ENCODE data around the gene SLC18A2. TPM values are rescaled to one million over a fixed set of nuclear protein-coding genes. Genes with fewer than 3 reads are reported as not detected.

The SLC18A2 gene
- total and polyA plus RNA-seq, 2 donors (not counting 3 experiments of a cell fraction or from before 2014, with no cell fraction given) = not detected

- Histone ChIP-seq H4K20me1 (replicated peaks; ENCODE audit: control insufficient read depth, extremely low read depth, insufficient read depth, low read length) (no peaks in the 10 kb centered on the region), H3K4me3 (replicated peaks in 1 of 3; ENCODE audit: insufficient read depth in 1 of 3, low read depth in 1 of 3, low read length in 3 of 3) (no peak overlapping the region), H3K4me1 (ENCODE audit: control insufficient read depth, extremely low read depth, insufficient read depth, low read length) (no peaks in the 10 kb centered on the region), H3K27ac (ENCODE audit: insufficient read depth, low read depth, low read length) (no peak overlapping the region), H3K9me3 (replicated peaks; ENCODE audit: control insufficient read depth, insufficient read depth, low read length) (no peaks in the 10 kb centered on the region), H3K36me3 (ENCODE audit: control insufficient read depth in 2 of 2, extremely low read depth in 1 of 2, insufficient read depth in 2 of 2, low read length in 2 of 2) (no peaks in the 10 kb centered on the region), H3K9ac (replicated peaks; ENCODE audit: extremely low read depth, insufficient read depth, low read length) (no peak overlapping the region), H3K4me2 (ENCODE audit: insufficient read depth, low read length) (no peak overlapping the region), H3K79me2 (ENCODE audit: control insufficient read depth, insufficient read depth, low read length) (peaks cover 19% of the 10 kb centered on the region), H3K27me3 (ENCODE audit: control insufficient read depth in 2 of 2, insufficient read depth in 2 of 2, low read length in 2 of 2) (no peaks in the 10 kb centered on the region), H2AFZ (ENCODE audit: low read depth, low read length) (no peak overlapping the region), H3K9me1 (replicated peaks; ENCODE audit: control insufficient read depth, extremely low read depth, insufficient read depth, low read length) (no peaks in the 10 kb centered on the region)
- dilution Hi-C loops (cut with MboI; ENCODE audit: extremely low pct_ligation_motif_present, low sequenced_read_pairs) = no loop called here
- TF ChIP-seq FOS (IDR thresholded peaks at IDR 0.05; ENCODE audit: borderline replicate concordance, insufficient read depth, low read length) (no peak), MAX (IDR thresholded peaks at IDR 0.05; ENCODE audit: insufficient read depth, insufficient read length) (no peak), POLR2AphosphoS5 (IDR thresholded peaks at IDR 0.05; ENCODE audit: insufficient read depth, low read depth, low read length) (no peak), GATA2 (IDR thresholded peaks at IDR 0.05; ENCODE audit: insufficient read depth, insufficient read length, low read depth, low read length) (no peak), POLR2A (IDR thresholded peaks at IDR 0.05; ENCODE audit: low read depth, low read length) (no peak), CTCF (IDR thresholded peaks at IDR 0.05; ENCODE audit: extremely low read depth in 1 of 2, insufficient read depth in 1 of 2, low read depth in 1 of 2, low read length in 2 of 2) (no peak), EZH2 (IDR thresholded peaks at IDR 0.05; ENCODE audit: borderline replicate concordance, low read depth, low read length, severe bottlenecking) (no peak), JUN (IDR thresholded peaks at IDR 0.05; ENCODE audit: borderline replicate concordance, insufficient read depth, insufficient read length, low read depth) (no peak), MYC (IDR thresholded peaks at IDR 0.05; ENCODE audit: low read depth, low read length) (no peak)
- DNase-seq (ENCODE audit: low read depth, low spot score) (no peak), FAIRE-seq (no peak)
- no TSS peak for BruUV-seq (replicated peaks)
- ChIA-PET POLR2A (interaction anchor here (0.6 kb wide), 1 partner anchor 15 kb away, joined by 6 read pairs; no protein-coding TSS in a partner anchor), CTCF (interaction anchor here (0.6 to 1.8 kb wide), 4 partner anchors 9 to 73 kb away, joined by 3 to 5 read pairs (median 4); no protein-coding TSS in a partner anchor)
- intact Hi-C loops (cut with micrococcal nuclease) = no loop called here
Measured at GRCh38 chr10:117324367-117324766, 83.5 kb downstream of the SLC18A2 start.

All from endothelial cell of umbilical vein (primary cell).